IMR-90 (cell line): ENCODE measurements around the gene SCAF4. TPM values are rescaled to one million over a fixed set of nuclear protein-coding genes. Genes with fewer than 3 reads are reported as not detected.
"Not testable (repeated sequence)": the region's sequence is repeated elsewhere in the genome, so short reads cannot be mapped to it uniquely, and the experiment has no call there.

Experiments
- ATAC-seq: fragments of 200-7000 bp; cut with Tn5 transposase; 2 replicates; pipeline ENCODE4 v1.9.1; 2020; ENCODE audit warnings: low read depth, mild to moderate bottlenecking, moderate library complexity
- BruUV-seq: library from RNA; stranded (reverse); fragments of 400-500 nt; replicated peaks from 2 replicates; lab custom pipeline; 2021; lab: Mats Ljungman, UMichigan
- CTCF ChIA-PET: fragments of 300-600 bp; formaldehyde crosslinking; extraction: SDS; loops from one replicate; lab custom pipeline; 2021; ENCODE audit warnings: antibody characterized with exemption; lab: Yijun Ruan, JAX
- POLR2A ChIA-PET: fragments of 300-600 bp; sonication (Branson Sonifier 250); formaldehyde crosslinking; loops from one replicate; lab custom pipeline; 2022; ENCODE audit warnings: antibody characterized with exemption; ENCODE audit not compliant: unreplicated experiment; lab: Charles Lee
- DNase-seq: peaks from one replicate; pipeline ENCODE4 v3.0.0; 2013
- H2AFZ ChIP-seq: replicated peaks from 2 replicates; pipeline ENCODE3; 2013; ENCODE audit warnings: low read length, mild to moderate bottlenecking; ENCODE audit not compliant: poor library complexity
- H2AK5ac ChIP-seq: 2 replicates; pipeline ENCODE4 v1.6.1; 2013; ENCODE audit warnings: low read depth, low read length, inconsistent platforms
- H2AK9ac ChIP-seq: replicated peaks from 2 replicates; pipeline ENCODE3; 2013; ENCODE audit warnings: mild to moderate bottlenecking, low read depth, low read length, moderate library complexity; ENCODE audit not compliant: poor library complexity
- H2BK120ac ChIP-seq: 2 replicates; pipeline ENCODE4 v1.6.1; 2013; ENCODE audit warnings: low read depth, low read length, inconsistent platforms
- H2BK15ac ChIP-seq: 3 replicates; pipeline ENCODE4 v1.6.1; 2013; ENCODE audit warnings: low read depth, low read length, inconsistent platforms
- H2BK20ac ChIP-seq: 2 replicates; pipeline ENCODE4 v1.6.1; 2013; ENCODE audit warnings: low read depth, mild to moderate bottlenecking, inconsistent platforms, low read length, moderate library complexity
- H2BK5ac ChIP-seq: 2 replicates; pipeline ENCODE4 v1.6.1; 2013; ENCODE audit warnings: mild to moderate bottlenecking, low read depth, low read length, inconsistent platforms; ENCODE audit not compliant: poor library complexity, severe bottlenecking
- H3K14ac ChIP-seq: replicated peaks from 2 replicates; pipeline ENCODE4 v1.6.1; 2013; ENCODE audit warnings: low read depth, low read length, inconsistent platforms
- H3K18ac ChIP-seq: 2 replicates; pipeline ENCODE4 v1.6.1; 2013; ENCODE audit warnings: low read depth, low read length, control low read depth
- H3K23ac ChIP-seq: 2 replicates; pipeline ENCODE4 v1.6.1; 2013; ENCODE audit warnings: low read depth, low read length, inconsistent platforms
- H3K27ac ChIP-seq: 2 replicates; pipeline ENCODE4 v1.5.1; 2013; ENCODE audit warnings: mild to moderate bottlenecking, control low read depth, low read length; ENCODE audit not compliant: insufficient read depth
- H3K27me3 ChIP-seq: 2 replicates; pipeline ENCODE4 v1.6.1; 2013; ENCODE audit warnings: low read length; ENCODE audit not compliant: control insufficient read depth, insufficient read depth
- H3K36me3 ChIP-seq: 2 replicates; pipeline ENCODE4 v1.6.1; 2013; ENCODE audit warnings: low read length, mixed read lengths; ENCODE audit not compliant: control insufficient read depth, insufficient read depth
- H3K4ac ChIP-seq: 2 replicates; pipeline ENCODE4 v1.6.1; 2013; ENCODE audit warnings: low read depth, low read length, inconsistent platforms
- H3K4me1 ChIP-seq: 2 replicates; pipeline ENCODE4 v1.6.1; 2013; ENCODE audit warnings: low read length, mixed read lengths; ENCODE audit not compliant: control insufficient read depth, insufficient read depth
- H3K4me2 ChIP-seq: 2 replicates; pipeline ENCODE4 v1.6.1; 2013; ENCODE audit warnings: low read depth, mild to moderate bottlenecking, control low read depth, low read length, moderate library complexity
- H3K4me3 ChIP-seq: 2 replicates; pipeline ENCODE4 v1.5.1; 2013; ENCODE audit warnings: low read depth, mild to moderate bottlenecking, control low read depth, low read length, moderate library complexity; ENCODE audit not compliant: insufficient read depth
- H3K56ac ChIP-seq: 2 replicates; pipeline ENCODE4 v1.6.1; 2013; ENCODE audit warnings: low read length, inconsistent platforms; ENCODE audit not compliant: insufficient read depth; ENCODE audit errors: extremely low read depth
- H3K79me1 ChIP-seq, 2 experiments: 2 replicates each; pipeline ENCODE4 v1.6.1; 2013; ENCODE audit warnings: low read length in 2 of 2, inconsistent platforms in 1 of 2, low read depth in 1 of 2
- H3K9ac ChIP-seq: 2 replicates; pipeline ENCODE4 v1.6.1; 2013; ENCODE audit warnings: low read depth, low read length, control low read depth
- H3K9me1 ChIP-seq: 2 replicates; pipeline ENCODE4 v1.6.1; 2013; ENCODE audit warnings: low read length, inconsistent platforms; ENCODE audit not compliant: insufficient read depth
- H3K9me3 ChIP-seq: 2 replicates; pipeline ENCODE4 v1.6.1; 2013; ENCODE audit warnings: low read length; ENCODE audit not compliant: control insufficient read depth, insufficient read depth
- H4K20me1 ChIP-seq: 2 replicates; pipeline ENCODE4 v1.6.1; 2013; ENCODE audit warnings: low read length, inconsistent platforms; ENCODE audit not compliant: insufficient read depth
- H4K5ac ChIP-seq: 2 replicates; pipeline ENCODE4 v1.6.1; 2013; ENCODE audit warnings: mild to moderate bottlenecking, low read depth, low read length, control low read depth
- H4K8ac ChIP-seq, 2 experiments: 2 replicates each; pipeline ENCODE4 v1.6.1; 2013; ENCODE audit warnings: low read depth in 2 of 2, low read length in 2 of 2, control low read depth in 1 of 2, inconsistent platforms in 1 of 2
- H4K91ac ChIP-seq: 2 replicates; pipeline ENCODE4 v1.6.1; 2013; ENCODE audit warnings: low read depth, low read length, inconsistent platforms; ENCODE audit not compliant: insufficient read depth
- CEBPB ChIP-seq: IDR thresholded peaks from 2 replicates; pipeline ENCODE4 v1.6.1; 2012; ENCODE audit warnings: low read depth, low read length, improper control_type of control experiment
- WGBS, 2 experiments: methylation state at CpG; one replicate each; pipeline versions ENCODE4 v1.1.5 to v1.1.7; 2013; ENCODE audit warnings: missing lambda C conversion rate in 2 of 2; ENCODE audit not compliant: insufficient read length in 1 of 2; ENCODE audit errors: extremely low coverage in 2 of 2; 5-methylcytosine and 5-hydroxymethylcytosine counted together
- dilution Hi-C: fragments of 300-500 bp; cut with HindIII; formaldehyde crosslinking; loops from one replicate; pipeline ENCODE4 v1.14.3; 2018; ENCODE audit warnings: low sequenced_read_pairs; ENCODE audit not compliant: unreplicated experiment
- in situ Hi-C: fragments of 300-500 bp; cut with MboI; formaldehyde crosslinking; loops from 3 replicates; pipeline ENCODE4 v1.14.3; 2019; ENCODE audit warnings: low sequenced_read_pairs, inconsistent platforms, mixed read lengths
- intact Hi-C: fragments of 100-400 bp; cut with micrococcal nuclease; formaldehyde crosslinking; loops from 2 replicates; pipeline ENCODE4 v1.10.0; 2022
- polyA plus RNA-seq, 3 experiments: library from polyadenylated mRNA; depleted of rRNA; stranded (reverse); fragments of >200 nt; gene quantifications; 2 replicates each; pipeline ENCODE4 v1.2.3, GENCODE V29; 2012; ENCODE audit warnings: low replicate concordance in 1 of 3
- total RNA-seq: library from RNA; depleted of rRNA; stranded (reverse); fragments of >200 nt; gene quantifications from 2 replicates; pipeline ENCODE4 v1.2.3, GENCODE V29; 2012

SCAF4 gene
- total and polyA plus RNA-seq, 2 of the 4 experiments (the other 2 are of a cell fraction), result 2.7 to 12.1 TPM

DNA sequence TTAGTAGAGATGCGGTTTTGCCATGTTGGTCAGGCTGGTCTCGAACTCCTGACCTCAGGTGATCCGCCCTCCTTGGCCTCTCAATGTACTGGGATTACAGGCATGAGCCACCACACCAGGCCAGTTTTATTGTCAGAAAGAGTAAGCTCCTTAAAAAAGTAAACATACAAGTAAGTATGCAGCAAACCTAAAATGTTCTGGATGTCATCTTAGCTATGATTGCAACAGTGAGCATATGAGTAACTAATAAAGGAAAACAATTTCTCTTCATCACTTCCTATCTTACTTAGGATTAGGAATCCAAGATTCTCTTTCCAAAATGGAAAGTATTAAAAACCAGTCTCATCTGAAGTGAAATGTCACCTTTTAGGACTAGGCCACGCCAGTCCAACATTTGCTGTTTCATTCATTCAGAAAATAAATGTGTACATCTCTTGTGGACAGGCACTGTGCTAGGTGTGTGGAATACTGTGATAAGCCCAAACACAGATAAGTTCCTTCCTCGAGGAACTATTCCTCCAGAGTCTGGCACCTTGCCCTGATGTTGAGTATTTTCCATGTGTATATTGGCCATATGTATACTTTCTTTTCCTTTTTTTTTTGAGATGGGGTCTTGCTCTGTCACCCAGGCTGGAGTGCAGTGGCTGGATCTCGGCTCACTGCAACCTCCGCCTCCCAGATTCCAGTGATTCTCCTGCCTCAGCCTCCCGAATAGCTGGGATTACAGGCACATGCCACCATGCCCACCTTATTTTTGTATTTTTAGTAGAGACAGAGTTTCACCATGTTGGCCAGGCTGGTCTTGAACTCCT, 5.9 kb upstream of the SCAF4 start:
- in situ Hi-C loops, H4K20me1 ChIP-seq, H3K27me3 ChIP-seq, H2AK9ac ChIP-seq, H3K9ac ChIP-seq, dilution Hi-C loops, H3K9me3 ChIP-seq, H3K4ac ChIP-seq, POLR2A ChIA-PET, H3K56ac ChIP-seq, H2BK15ac ChIP-seq, H2AFZ ChIP-seq, H4K91ac ChIP-seq, H3K27ac ChIP-seq, BruUV-seq, H4K5ac ChIP-seq, H3K4me3 ChIP-seq, intact Hi-C loops, H3K23ac ChIP-seq, H3K36me3 ChIP-seq: not testable (repeated sequence)
- H2AK5ac ChIP-seq, result peak overlapping the region; percentile 68; the same call in 1 of the 2 replicates
- peak; percentile 75 for TF ChIP-seq CEBPB
- H2BK120ac ChIP-seq, result peak overlapping the region; percentile 4; the same call in 1 of the 2 replicates
- peak overlapping the region; percentile 17; the same call in 1 of the 2 replicates for H3K4me2 ChIP-seq
- ATAC-seq (peak; percentile 33), DNase-seq (peak; percentile 64)
- peak overlapping the region in 1 of 2 experiments; percentile 63; a peak in 1 of 4 replicates for H4K8ac ChIP-seq
- peaks cover 13% of the 10 kb centered on the region for H3K4me1 ChIP-seq
- peak overlapping the region; percentile 65 for H2BK20ac ChIP-seq
- 80% methylated on average over 1 of the region's 8 CpGs; no CpG with 5 or more reads in 1 of the 2 experiments for WGBS, 2 experiments
- peak overlapping the region; percentile 85 for H2BK5ac ChIP-seq
- H3K14ac ChIP-seq, result peak overlapping the region; percentile 14; the same call in 1 of the 2 replicates
- peaks cover 3 to 10% of the 10 kb centered on the region in 2 experiments; a peak in 2 of 4 replicates for H3K79me1 ChIP-seq
- H3K9me1 ChIP-seq, result peaks cover 13% of the 10 kb centered on the region
- CTCF ChIA-PET, result interaction anchor here (0.6 to 1.0 kb wide), 3 partner anchors 48 to 1441 kb away, joined by 3 to 4 read pairs (median 3); no protein-coding TSS in a partner anchor
- peak overlapping the region; percentile 55; the same call in 1 of the 2 replicates for H3K18ac ChIP-seq
